Esophagus squamous epithelium (tissue), 4 donors: ENCODE results near the gene ART3.

Experiments
- POLR2A ChIP-seq, 4 donors: fragments of 450-650 bp; IDR thresholded peaks; one replicate each; pipeline ENCODE4 v1.6.1; 2017; ENCODE audit warnings: antibody characterized with exemption in 4 of 4, mild to moderate bottlenecking in 4 of 4, moderate library complexity in 3 of 4
- TF ChIP-seq, protein P1 (sequence below), 6 experiments: fragments of 450-650 bp in 4 of 6; fragments of 200-600 bp in 2 of 6; sonication (generic) in 2 of 6; IDR thresholded peaks; one replicate each; pipeline ENCODE4 v1.5.1; 2016 to 2019; ENCODE audit warnings: antibody characterized with exemption in 6 of 6, mild to moderate bottlenecking in 4 of 6, moderate library complexity in 4 of 6

DNA sequence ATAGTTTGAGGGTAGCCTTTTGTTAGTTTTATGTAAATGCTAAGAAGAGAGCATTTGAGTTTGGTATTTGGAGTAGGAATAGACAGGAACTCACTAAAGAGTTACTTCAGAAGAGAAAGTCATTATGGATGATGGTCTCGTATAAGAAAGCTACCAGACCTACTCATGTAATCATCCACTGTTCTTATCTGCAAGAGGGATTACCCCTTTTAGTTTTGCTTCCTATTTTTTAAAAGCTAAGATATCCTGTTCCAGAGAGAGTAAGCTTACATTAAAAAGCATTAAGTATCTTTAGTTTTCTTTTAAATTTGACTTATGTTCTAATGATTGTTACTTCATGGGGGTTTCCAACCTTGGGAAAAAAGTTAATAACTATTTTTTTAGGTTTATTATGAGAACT, 12.5 kb upstream of the ART3 start:
- TF ChIP-seq, protein P1, sequence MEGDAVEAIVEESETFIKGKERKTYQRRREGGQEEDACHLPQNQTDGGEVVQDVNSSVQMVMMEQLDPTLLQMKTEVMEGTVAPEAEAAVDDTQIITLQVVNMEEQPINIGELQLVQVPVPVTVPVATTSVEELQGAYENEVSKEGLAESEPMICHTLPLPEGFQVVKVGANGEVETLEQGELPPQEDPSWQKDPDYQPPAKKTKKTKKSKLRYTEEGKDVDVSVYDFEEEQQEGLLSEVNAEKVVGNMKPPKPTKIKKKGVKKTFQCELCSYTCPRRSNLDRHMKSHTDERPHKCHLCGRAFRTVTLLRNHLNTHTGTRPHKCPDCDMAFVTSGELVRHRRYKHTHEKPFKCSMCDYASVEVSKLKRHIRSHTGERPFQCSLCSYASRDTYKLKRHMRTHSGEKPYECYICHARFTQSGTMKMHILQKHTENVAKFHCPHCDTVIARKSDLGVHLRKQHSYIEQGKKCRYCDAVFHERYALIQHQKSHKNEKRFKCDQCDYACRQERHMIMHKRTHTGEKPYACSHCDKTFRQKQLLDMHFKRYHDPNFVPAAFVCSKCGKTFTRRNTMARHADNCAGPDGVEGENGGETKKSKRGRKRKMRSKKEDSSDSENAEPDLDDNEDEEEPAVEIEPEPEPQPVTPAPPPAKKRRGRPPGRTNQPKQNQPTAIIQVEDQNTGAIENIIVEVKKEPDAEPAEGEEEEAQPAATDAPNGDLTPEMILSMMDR (IDR thresholded peaks at IDR 0.05): no peak
- no peak for TF ChIP-seq POLR2A (IDR thresholded peaks at IDR 0.05)
